Liver (tissue), 9 donors: ENCODE data around the gene MEOX2. TPM values are rescaled to one million over a fixed set of nuclear protein-coding genes. Genes with fewer than 3 reads are reported as not detected.

ENCODE experiments used
- DNase-seq: peaks from one replicate; pipeline ENCODE4 v3.0.0-alpha.2; 2017; ENCODE audit warnings: low spot score
- H3K27ac ChIP-seq, 2 donors: one replicate each; pipeline ENCODE4 v1.7.0; 2013; ENCODE audit warnings: inconsistent platforms in 2 of 2, low read length in 2 of 2, control low read depth in 1 of 2, low read depth in 1 of 2, mild to moderate bottlenecking in 1 of 2
- H3K27me3 ChIP-seq, 4 donors: one replicate each; pipeline versions ENCODE4 v1.6.1 to v1.7.0; 2013; ENCODE audit warnings: low read length in 3 of 4, inconsistent platforms in 1 of 4, mild to moderate bottlenecking in 1 of 4, moderate library complexity in 1 of 4; ENCODE audit not compliant: control insufficient read depth in 4 of 4, insufficient read depth in 4 of 4
- H3K36me3 ChIP-seq, 4 donors: one replicate each; pipeline versions ENCODE4 v1.6.1 to v1.7.0; 2013; ENCODE audit warnings: low read length in 3 of 4, mild to moderate bottlenecking in 3 of 4, low read depth in 1 of 4, moderate library complexity in 1 of 4; ENCODE audit not compliant: control insufficient read depth in 4 of 4, insufficient read depth in 3 of 4
- H3K4me1 ChIP-seq, 4 donors: one replicate each; pipeline versions ENCODE4 v1.6.1 to v1.7.0; 2013; ENCODE audit warnings: low read length in 3 of 4, mild to moderate bottlenecking in 3 of 4, moderate library complexity in 1 of 4; ENCODE audit not compliant: control insufficient read depth in 4 of 4, insufficient read depth in 4 of 4
- H3K4me3 ChIP-seq, 3 donors: one replicate each; pipeline versions ENCODE4 v1.6.1 to v1.7.0; 2013; ENCODE audit warnings: low read length in 3 of 3, control low read depth in 1 of 3, low read depth in 1 of 3, mild to moderate bottlenecking in 1 of 3
- H3K9ac ChIP-seq, 2 donors: one replicate each; pipeline ENCODE4 v1.7.0; 2013; ENCODE audit warnings: low read length in 2 of 2, mild to moderate bottlenecking in 2 of 2, moderate library complexity in 2 of 2, control low read depth in 1 of 2, low read depth in 1 of 2
- H3K9me3 ChIP-seq, 4 donors: one replicate each; pipeline versions ENCODE4 v1.6.1 to v1.7.0; 2013; ENCODE audit warnings: low read length in 3 of 4; ENCODE audit not compliant: control insufficient read depth in 4 of 4
- EGR1 ChIP-seq, 2 donors: IDR thresholded peaks; 2 replicates each; pipeline ENCODE4 v1.6.1; 2016 to 2018; ENCODE audit warnings: antibody characterized with exemption in 2 of 2, low read depth in 2 of 2
- GABPA ChIP-seq, 2 donors: IDR thresholded peaks in 1 of 2; conservative IDR thresholded peaks in 1 of 2; 2 replicates each; pipeline ENCODE4 v1.6.1; 2016; ENCODE audit warnings: antibody characterized with exemption in 2 of 2, mild to moderate bottlenecking in 1 of 2, moderate library complexity in 1 of 2
- HNF4A ChIP-seq, 2 donors: conservative IDR thresholded peaks; 2 replicates each; pipeline ENCODE4 v1.6.1; 2016; ENCODE audit warnings: antibody characterized with exemption in 2 of 2, mild to moderate bottlenecking in 2 of 2
- HNF4G ChIP-seq: IDR thresholded peaks from 2 replicates; pipeline ENCODE4 v1.6.1; 2016; ENCODE audit warnings: antibody characterized with exemption
- JUND ChIP-seq, 2 donors: IDR thresholded peaks; 2 replicates each; pipeline ENCODE4 v1.6.1; 2016; ENCODE audit warnings: antibody characterized with exemption in 2 of 2
- NR2F2 ChIP-seq: IDR thresholded peaks from 2 replicates; pipeline ENCODE4 v1.6.1; 2016; ENCODE audit warnings: antibody characterized with exemption
- RAD21 ChIP-seq, 2 donors: IDR thresholded peaks; 2 replicates each; pipeline ENCODE4 v1.6.1; 2016; ENCODE audit warnings: antibody characterized with exemption in 2 of 2, mild to moderate bottlenecking in 2 of 2
- REST ChIP-seq: IDR thresholded peaks from 2 replicates; pipeline ENCODE4 v1.6.1; 2016; ENCODE audit warnings: antibody characterized with exemption, mild to moderate bottlenecking
- SP1 ChIP-seq: IDR thresholded peaks from 2 replicates; pipeline ENCODE4 v1.6.1; 2018; ENCODE audit warnings: antibody characterized with exemption, mild to moderate bottlenecking
- TAF1 ChIP-seq: conservative IDR thresholded peaks from 2 replicates; pipeline ENCODE4 v1.6.1; 2016; ENCODE audit warnings: antibody characterized with exemption, mild to moderate bottlenecking
- ZBTB33 ChIP-seq: IDR thresholded peaks from 2 replicates; pipeline ENCODE4 v1.6.1; 2016; ENCODE audit warnings: antibody characterized with exemption
- WGBS: extraction: QIAGEN DNeasy Blood & Tissue Kit; methylation state at CpG from one replicate; pipeline ENCODE4 v1.1.7; 2013; 5-methylcytosine and 5-hydroxymethylcytosine counted together
- polyA plus RNA-seq, 2 donors: library from polyadenylated mRNA; stranded (reverse) in 1 of 2; unstranded in 1 of 2; fragments of 200-250 nt in 1 of 2; fragments of >200 nt in 1 of 2; fragmentation: Nextera tagmentation in 1 of 2; extraction: Ambion mirVana in 1 of 2; gene quantifications; one replicate each; pipeline versions ENCODE4 v1.2.1 to v1.2.3, GENCODE V29; 2013 to 2015
- total RNA-seq, 2 donors: library from RNA; depleted of rRNA; stranded (reverse); fragments of >200 nt; gene quantifications; one replicate each; pipeline ENCODE4 v1.2.3, GENCODE V29; 2014
- TF ChIP-seq, protein P1 (sequence below): IDR thresholded peaks from 2 replicates; pipeline ENCODE4 v1.6.1; 2016; ENCODE audit warnings: antibody characterized with exemption
- donor health status: healthy.
- donor health status: healthy.
- donor health status: healthy.
- donor health status: healthy.
- donor health status: healthy.

The MEOX2 gene
- total and polyA plus RNA-seq, 4 donors, result 0.32 to 0.70 (median 0.47) TPM

DNA sequence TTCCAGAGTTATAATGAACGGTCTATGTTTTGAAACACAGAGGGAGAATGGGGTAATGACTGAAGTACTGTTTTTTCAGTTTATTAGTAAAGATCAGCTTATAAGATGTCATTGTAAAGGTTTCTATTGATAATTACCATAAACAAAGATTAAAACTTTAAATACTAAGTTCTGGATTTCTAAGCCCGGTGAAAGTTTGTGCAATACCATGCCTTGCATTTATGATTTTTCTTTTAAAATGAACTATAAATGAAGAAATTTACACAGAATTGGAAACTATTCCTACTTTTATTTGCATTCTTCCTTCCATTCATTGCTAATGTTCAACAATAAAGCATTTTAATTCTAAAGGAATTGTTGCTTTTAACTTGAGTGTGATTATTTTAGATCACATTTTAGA lies 4.9 kb downstream of the MEOX2 start:
- no peak for DNase-seq
- no peak overlapping the region for H3K27ac ChIP-seq
- H3K4me3 ChIP-seq, result no peak overlapping the region
- H3K27me3 ChIP-seq, result no peaks in the 10 kb centered on the region
- H3K9ac ChIP-seq, result no peak overlapping the region
- WGBS, result 85% methylated on average over 2 of the region's 2 CpGs
- H3K4me1 ChIP-seq, result peaks cover 0 to 18% (median 12%) of the 10 kb centered on the region in 4 donors
- no peaks in the 10 kb centered on the region for H3K9me3 ChIP-seq
- H3K36me3 ChIP-seq, result no peaks in the 10 kb centered on the region
- no peak for TF ChIP-seq HNF4A (conservative IDR thresholded peaks at IDR 0.05)
- TF ChIP-seq RAD21 (IDR thresholded peaks at IDR 0.05), result no peak
- TF ChIP-seq NR2F2, result no peak

- peaks cover 0 to 14% (median 8%) of the 10 kb centered on the region in 4 donors for H3K4me1 ChIP-seq
- H3K36me3 ChIP-seq, result no peaks in the 10 kb centered on the region
- TF ChIP-seq REST (no peak), JUND (IDR thresholded peaks at IDR 0.05) (no peak), RAD21 (IDR thresholded peaks at IDR 0.05) (no peak), HNF4A (conservative IDR thresholded peaks at IDR 0.05) (no peak), HNF4G (no peak), TAF1 (no peak), ZBTB33 (no peak)
- TF ChIP-seq, protein P1, sequence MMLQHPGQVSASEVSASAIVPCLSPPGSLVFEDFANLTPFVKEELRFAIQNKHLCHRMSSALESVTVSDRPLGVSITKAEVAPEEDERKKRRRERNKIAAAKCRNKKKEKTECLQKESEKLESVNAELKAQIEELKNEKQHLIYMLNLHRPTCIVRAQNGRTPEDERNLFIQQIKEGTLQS, result no peak
- no peaks in the 10 kb centered on the region for H3K9me3 ChIP-seq
- no peak for DNase-seq
- H3K27ac ChIP-seq, result no peak overlapping the region
- H3K4me3 ChIP-seq, result no peak overlapping the region
- no peak overlapping the region for H3K9ac ChIP-seq
- H3K27me3 ChIP-seq, result no peaks in the 10 kb centered on the region
- WGBS, result 92% methylated on average over 1 of the region's 1 CpG
Observed at GRCh38 chr7:15681186-15681585, 5.3 kb downstream of the MEOX2 start.

DNA sequence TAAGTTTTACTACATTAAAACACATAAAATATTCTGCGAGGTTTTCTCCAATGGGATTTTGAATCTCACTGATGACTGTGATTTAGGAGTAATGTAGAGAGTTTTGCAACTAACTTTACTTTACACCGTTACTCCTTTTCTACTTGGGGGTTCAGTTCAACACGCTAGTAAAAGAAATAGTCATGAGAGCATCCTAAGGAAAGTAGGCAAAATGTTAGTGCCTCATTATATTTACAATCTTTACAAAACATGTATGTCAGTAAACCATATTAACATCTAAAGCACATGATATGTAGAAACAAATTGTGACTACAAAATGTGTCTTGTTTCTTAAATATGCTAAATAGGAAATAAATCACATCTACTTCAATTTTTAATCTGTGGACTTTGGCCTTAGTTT lies 6.0 kb downstream of the MEOX2 start:
- no peak overlapping the region for H3K4me3 ChIP-seq
- no peak overlapping the region for H3K9ac ChIP-seq
- H3K4me1 ChIP-seq, result peaks cover 0 to 6% (median 1%) of the 10 kb centered on the region in 4 donors
- H3K9me3 ChIP-seq, result no peaks in the 10 kb centered on the region
- H3K27me3 ChIP-seq, result no peaks in the 10 kb centered on the region
- no peaks in the 10 kb centered on the region for H3K36me3 ChIP-seq
- no peak for DNase-seq
- no peak for TF ChIP-seq SP1
- TF ChIP-seq EGR1 (IDR thresholded peaks at IDR 0.05; ENCODE audit: low read depth in 2 of 2), result no peak
- TF ChIP-seq, protein P1, result no peak
- TF ChIP-seq TAF1, result no peak
- TF ChIP-seq GABPA (IDR thresholded peaks at IDR 0.05 in 1 of 2, conservative IDR thresholded peaks at IDR 0.05 in 1 of 2), result no peak
- no peak for TF ChIP-seq HNF4A (conservative IDR thresholded peaks at IDR 0.05)
- H3K27ac ChIP-seq, result no peak overlapping the region
- 96% methylated on average over 3 of the region's 3 CpGs for WGBS
